HG02973 (cell line): Measurements from ENCODE around the gene TMA16.
"Not testable (repeated sequence)": the region's sequence is repeated elsewhere in the genome, so short reads cannot be mapped to it uniquely, and the experiment has no call there.

Experiments used
- ATAC-seq: cut with Tn5 transposase; IDR thresholded peaks from one replicate; pipeline ENCODE4 v1.9.1; 2021; ENCODE audit warnings: moderate library complexity; ENCODE audit not compliant: unreplicated experiment

Gene TMA16

GRCh38 chr4:163505374-163505773, 10.9 kb downstream of the TMA16 start:
- ATAC-seq = no peak

GRCh38 chr4:163515198-163515597, 20.7 kb downstream of the TMA16 start:
- ATAC-seq = no peak

GRCh38 chr4:163523791-163524365, 29.4 kb downstream of the TMA16 start:
- ATAC-seq = no peak

GRCh38 chr4:163525982-163526381, 31.5 kb downstream of the TMA16 start:
- no peak for ATAC-seq

DNA sequence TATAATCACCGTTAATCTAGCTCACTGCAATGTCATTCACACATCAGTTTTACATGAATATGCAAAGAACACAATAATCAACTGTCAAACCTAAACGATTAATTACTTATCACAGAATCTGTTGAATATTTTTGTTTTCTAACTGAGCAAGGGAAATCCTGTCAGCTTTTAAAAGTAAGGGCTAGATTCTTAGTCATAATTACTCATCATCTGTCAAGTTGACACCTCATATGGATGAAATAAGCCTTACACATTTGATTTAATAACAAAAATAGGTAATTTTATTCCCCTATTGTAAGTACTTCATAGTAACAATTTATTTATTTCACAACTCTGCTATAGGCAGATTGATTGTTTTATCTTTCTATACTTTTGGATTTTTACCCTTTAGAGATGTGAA, 32.7 kb downstream of the TMA16 start:
- no peak for ATAC-seq

- ATAC-seq = no peak
Measured at GRCh38 chr4:163528653-163529052, 34.2 kb downstream of the TMA16 start.

DNA sequence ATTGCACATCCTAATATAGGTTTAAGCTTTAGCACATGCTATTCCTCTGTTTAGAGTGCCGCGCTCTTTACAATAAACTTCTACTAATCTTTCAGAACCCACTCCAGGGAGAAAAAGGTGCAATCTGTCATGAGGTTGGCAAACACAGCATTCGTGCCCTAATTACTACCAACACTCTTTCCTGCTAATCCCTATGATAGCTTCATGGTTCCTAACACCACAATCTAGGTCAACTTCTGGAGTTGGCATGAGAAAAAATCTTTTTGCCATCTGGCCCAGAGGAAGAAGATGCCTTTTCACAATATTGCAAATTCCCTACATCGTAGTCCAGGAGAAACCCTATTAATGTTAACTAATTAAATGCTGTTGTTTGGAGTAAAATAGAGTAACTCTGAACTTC, 39.6 kb downstream of the TMA16 start:
- no peak for ATAC-seq

- peak; percentile 65 for ATAC-seq
Measured at GRCh38 chr4:163535657-163536056, 41.2 kb downstream of the TMA16 start.

DNA sequence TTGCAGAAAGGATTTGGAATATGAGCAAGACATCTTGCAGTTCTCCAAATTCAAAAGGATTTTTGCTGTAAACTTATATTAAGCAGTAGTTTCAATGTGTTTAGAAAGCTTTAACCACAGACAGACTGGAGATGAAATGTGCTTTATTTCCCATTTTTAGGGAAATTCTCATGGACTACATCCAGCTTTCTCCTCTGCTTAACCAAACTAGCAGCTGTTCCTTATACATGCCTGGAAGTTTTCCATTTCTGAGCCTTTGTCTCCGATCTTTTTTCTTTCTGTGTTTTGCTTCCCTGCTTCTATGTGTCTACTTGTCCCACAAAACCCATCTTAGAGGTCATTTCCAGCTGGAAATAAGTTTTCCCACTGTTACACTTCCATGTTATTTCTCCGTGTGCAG, 41.6 kb downstream of the TMA16 start:
- no peak for ATAC-seq

DNA sequence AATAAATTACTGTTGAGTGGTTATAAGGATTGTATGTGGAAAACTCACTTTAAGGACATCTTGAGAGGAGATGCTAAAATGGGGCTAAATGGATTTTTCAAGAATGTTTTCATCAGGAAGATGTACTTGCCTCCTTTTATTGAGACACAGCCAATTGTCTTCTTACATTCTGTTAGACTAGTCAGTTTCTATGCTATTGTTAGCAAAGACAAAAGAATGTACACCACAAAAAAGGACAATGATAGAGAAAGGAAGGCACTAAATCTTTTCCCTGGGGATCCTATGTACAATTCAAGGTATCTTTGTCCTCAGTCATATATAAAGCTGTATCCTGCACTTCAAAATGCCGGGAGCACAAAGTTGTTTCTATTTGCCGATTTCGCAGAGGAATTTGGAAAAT, 42.6 kb downstream of the TMA16 start:
- ATAC-seq = no peak

DNA sequence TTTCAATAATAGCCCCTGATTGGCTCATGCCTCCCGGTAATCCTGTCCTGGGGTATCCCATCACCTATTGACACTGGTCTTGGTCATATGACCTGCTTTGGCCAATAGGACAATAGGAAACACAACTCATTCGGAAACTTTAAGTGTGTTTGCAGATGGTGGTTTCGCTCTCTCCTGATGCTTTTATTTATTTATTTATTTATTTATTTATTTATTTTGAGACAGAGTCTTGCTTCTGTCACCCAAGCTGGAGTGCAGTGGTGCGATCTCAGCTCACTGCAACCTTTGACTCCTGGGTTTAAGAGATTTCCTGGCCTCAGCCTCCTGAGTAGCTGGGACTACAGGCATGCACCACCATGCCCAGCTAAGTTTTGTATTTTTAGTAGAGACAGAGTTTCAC, 44.3 kb downstream of the TMA16 start:
- ATAC-seq = not testable (repeated sequence)

DNA sequence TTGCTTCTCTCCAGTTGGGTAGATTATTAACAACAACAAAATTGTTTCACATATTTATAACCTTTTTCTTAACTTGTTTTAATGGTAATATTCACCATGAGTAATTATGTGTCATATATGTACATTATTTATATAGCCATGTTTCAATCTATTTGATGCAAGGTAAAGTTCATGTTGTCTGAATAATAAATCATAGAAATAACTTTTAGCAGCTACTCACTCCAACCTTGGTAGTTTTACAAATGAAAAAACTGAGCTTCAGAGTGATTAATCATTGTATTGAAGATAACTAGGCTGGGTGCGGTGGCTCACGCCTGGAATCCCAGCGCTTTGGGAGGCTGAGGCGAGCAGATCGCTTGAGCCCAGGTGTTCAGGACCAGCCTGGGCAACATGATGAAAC, 46.0 kb downstream of the TMA16 start:
- no peak for ATAC-seq

DNA sequence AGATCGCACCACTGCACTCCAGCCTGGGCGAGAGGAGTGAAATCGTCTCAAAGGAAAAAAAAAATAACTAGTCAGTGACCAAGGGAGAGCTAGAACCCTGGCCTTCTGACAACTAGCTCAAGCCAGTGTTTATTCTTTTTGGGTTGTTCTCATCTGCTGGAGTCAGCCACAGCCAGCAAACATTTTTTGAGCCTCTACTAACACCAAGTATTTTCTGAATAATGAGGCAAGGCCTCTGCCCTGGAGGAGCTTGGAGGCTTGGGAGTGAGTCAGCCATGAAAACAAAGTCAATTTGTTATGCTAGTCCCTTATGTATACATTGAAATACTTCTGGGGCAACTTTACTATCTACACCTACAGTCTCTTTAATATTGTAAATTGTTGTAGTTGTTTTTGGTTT, 46.5 kb downstream of the TMA16 start:
- no peak for ATAC-seq

- ATAC-seq = no peak
Measured at GRCh38 chr4:163542275-163542674, 47.8 kb downstream of the TMA16 start.

- ATAC-seq = peak; percentile 80
Measured at GRCh38 chr4:163544407-163545038, 50.0 kb downstream of the TMA16 start.

- peak; percentile 42 for ATAC-seq
Measured at GRCh38 chr4:163548481-163549243, 54.2 kb downstream of the TMA16 start.

DNA sequence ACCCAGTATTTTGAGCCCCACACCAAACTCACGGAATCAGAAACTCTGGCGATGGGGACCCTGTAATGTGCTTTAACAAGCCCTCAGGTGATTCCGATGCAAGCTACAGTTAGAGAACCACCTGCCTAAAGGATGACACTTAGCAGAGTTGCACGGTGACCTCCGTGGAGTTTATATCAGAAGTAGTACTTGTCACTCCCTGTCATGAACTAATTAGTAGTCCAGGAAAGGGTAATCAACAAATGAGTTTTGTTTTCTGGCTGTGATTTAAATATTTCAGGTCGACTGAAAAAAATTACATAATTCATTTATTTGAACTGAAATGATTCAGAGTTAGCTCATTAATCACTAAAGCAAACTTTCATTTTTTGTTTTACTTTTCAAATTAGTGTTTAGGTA, 56.4 kb downstream of the TMA16 start:
- no peak for ATAC-seq

GRCh38 chr4:163553146-163553545, 58.7 kb downstream of the TMA16 start:
- ATAC-seq = no peak

DNA sequence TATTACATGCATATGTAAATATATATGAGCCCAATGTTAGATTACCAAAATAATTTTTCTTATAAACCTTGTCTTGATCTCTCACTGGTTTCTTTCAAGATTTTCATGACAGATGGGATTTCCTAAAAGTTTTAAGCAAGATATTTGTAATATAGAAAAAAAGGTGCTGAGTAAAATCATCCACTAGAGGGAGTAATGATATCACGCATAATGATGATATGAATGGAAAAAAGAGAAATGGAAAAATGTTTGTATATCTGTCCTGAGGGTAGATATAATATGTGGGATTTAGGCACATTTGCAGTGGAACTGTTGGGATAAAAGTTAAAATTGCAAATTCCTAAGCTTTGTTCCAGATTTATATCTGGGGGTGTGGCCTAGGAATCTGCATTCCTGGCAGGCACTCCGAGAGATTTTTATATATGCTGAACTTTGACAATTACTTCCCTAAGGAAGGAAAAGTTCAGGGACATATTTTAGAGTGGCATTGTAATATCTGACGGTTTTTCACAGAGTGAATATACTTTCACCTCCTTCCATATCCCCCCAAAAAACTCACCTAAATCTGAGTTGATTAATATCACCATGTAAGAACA, 60.5 kb downstream of the TMA16 start:
- ATAC-seq = no peak

GRCh38 chr4:163556177-163556576, 61.7 kb downstream of the TMA16 start:
- ATAC-seq = peak; percentile 39

- no peak for ATAC-seq
Measured at GRCh38 chr4:163556650-163557391, 62.3 kb downstream of the TMA16 start.
